RWPE1 (cell line): ENCODE data around the gene DKC1.

Experiments used
- CTCF ChIA-PET: fragments of 350-600 bp; sonication (Branson Sonifier 250); formaldehyde crosslinking; extraction: SDS; loops from one replicate; lab custom pipeline; 2021; lab: Yijun Ruan, JAX
- POLR2A ChIA-PET: fragments of 400-600 bp; formaldehyde crosslinking; extraction: SDS; loops from one replicate; lab custom pipeline; 2020; ENCODE audit warnings: antibody characterized with exemption; ENCODE audit not compliant: low non-redundant PET; lab: Yijun Ruan, JAX
- DNase-seq: peaks from one replicate; pipeline ENCODE4 v3.0.0; 2012; ENCODE audit warnings: low spot score
- H3K27ac ChIP-seq: fragments of 450-650 bp; 2 replicates; pipeline ENCODE4 v1.5.1; 2017
- TF ChIP-seq, protein P1 (sequence below): fragments of 450-650 bp; conservative IDR thresholded peaks from 2 replicates; pipeline ENCODE4 v1.5.1; 2017; ENCODE audit warnings: low read depth, mild to moderate bottlenecking

Gene DKC1

DNA sequence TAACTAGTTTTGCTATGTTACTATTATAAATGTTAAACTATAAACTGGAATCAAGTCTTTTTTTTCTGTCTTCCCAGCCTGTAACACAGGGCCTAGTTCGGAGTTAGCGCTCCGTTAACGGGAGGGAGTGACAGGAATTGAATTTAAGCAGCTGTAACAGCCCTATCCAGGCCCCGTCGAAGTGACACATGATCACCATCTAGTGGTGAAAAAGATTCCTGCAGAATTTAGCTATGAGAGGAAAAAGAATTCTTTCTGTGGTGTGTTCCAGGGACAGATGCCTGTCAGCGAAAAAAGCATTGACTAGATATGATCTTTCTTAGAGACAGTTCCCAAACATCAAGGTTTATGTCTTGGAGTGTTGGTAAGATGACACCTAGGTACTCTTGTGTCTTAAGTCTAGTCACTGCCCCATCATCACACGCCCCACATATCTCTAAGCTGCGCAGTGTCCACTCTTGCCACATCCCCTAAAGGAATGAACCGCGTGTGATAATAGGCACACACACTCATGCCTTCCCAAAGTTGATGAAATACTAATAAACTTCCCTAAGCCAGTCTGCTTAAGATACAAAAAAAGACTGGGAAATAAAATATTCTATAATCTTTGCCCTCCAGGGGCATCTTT is 13.8 kb upstream of the DKC1 start:
- CTCF ChIA-PET, result interaction anchor here (0.6 to 1.1 kb wide), 3 partner anchors 36 to 136 kb away, joined by 3 to 5 read pairs (median 3); no protein-coding TSS in a partner anchor
- peak; percentile 45 for DNase-seq
- POLR2A ChIA-PET, result no interaction called here
- TF ChIP-seq, protein P1, sequence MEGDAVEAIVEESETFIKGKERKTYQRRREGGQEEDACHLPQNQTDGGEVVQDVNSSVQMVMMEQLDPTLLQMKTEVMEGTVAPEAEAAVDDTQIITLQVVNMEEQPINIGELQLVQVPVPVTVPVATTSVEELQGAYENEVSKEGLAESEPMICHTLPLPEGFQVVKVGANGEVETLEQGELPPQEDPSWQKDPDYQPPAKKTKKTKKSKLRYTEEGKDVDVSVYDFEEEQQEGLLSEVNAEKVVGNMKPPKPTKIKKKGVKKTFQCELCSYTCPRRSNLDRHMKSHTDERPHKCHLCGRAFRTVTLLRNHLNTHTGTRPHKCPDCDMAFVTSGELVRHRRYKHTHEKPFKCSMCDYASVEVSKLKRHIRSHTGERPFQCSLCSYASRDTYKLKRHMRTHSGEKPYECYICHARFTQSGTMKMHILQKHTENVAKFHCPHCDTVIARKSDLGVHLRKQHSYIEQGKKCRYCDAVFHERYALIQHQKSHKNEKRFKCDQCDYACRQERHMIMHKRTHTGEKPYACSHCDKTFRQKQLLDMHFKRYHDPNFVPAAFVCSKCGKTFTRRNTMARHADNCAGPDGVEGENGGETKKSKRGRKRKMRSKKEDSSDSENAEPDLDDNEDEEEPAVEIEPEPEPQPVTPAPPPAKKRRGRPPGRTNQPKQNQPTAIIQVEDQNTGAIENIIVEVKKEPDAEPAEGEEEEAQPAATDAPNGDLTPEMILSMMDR, result peak; percentile 66
- no peak overlapping the region for H3K27ac ChIP-seq

DNA sequence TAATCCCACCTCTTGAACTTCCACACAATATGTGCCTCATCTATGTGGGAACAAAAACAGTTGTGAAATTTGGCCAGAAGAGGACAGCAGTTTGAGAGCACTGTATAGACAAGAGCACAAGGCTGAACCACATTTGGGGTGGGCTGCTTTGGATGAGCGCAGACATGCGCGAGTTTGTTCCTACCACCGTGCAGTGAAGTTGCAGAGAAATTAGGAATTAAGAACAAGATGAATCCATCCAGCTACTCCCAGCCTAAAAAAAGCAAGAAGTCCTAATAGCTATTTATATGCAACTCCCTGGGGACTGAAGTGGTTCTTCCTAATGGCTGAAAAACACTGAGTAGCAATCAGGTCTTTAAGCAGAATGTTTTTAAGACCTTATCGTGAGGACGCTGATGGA is 12.8 kb upstream of the DKC1 start:
- ChIA-PET POLR2A (interaction anchor here (1.3 kb wide), 1 partner anchor 13 kb away, joined by 3 read pairs; the partner anchor contains the start of gene DKC1), CTCF (no interaction called here)
- TF ChIP-seq, protein P1, result no peak
- no peak for DNase-seq
- no peak overlapping the region for H3K27ac ChIP-seq

DNA sequence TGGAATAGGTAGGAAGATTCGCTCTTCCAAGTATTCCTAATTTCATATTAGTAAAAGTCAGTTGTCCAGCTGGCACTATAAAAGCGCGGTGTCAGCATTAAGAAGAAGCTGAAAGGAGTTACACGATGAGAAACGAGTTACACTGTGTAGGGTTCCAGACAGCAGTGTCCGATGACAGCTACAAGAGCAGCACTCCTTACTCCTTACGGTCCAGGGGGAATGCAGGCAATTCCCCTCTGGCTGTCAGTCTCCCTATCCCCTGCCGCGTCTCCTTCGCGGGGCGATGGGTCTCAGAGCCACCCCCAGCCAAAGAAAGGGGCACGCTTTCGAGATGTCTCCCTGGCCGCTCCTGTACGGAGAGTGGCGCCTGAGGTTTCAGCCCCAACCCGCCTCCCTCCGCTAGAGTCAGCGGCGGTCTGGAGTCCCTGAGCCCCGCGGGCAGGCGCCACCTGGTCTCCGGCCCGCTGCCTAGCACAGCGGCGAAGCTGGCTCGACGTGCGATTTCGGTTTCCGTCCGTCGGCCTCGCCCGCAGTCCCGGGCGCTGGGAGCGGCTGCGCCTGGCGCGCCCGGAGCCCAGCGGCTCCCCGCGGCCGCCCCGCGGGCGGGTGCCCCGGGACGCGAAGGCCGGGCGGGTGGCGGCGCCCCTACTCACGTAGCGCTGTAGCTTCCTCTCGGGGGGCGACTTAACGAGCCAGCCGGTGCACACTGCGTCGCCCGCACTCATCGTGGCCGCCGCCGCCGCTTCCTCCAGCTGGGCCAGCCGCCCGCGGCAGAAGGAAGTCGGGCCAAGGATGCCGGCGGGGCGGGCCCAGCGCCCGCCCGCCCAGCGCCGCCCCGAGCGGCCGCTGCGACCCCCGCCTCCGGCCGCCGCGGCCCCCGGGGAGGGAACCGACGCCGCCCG is 12.1 kb upstream of the DKC1 start, which contains the start of gene GAB3:
Gene GAB3, minus strand, starts transcription at position 777 of the 902 bp plus-strand sequence. Its CDS starts 52 bp downstream, at position 725.
- no peak for DNase-seq
- CTCF ChIA-PET, result no interaction called here
- TF ChIP-seq, protein P1, result no peak
- H3K27ac ChIP-seq, result peak within 1 kb of the TSS; percentile 42
- POLR2A ChIA-PET, result interaction anchor here (1.3 kb wide), 1 partner anchor 12 kb away, joined by 3 read pairs; the partner anchor contains the start of gene DKC1

DNA sequence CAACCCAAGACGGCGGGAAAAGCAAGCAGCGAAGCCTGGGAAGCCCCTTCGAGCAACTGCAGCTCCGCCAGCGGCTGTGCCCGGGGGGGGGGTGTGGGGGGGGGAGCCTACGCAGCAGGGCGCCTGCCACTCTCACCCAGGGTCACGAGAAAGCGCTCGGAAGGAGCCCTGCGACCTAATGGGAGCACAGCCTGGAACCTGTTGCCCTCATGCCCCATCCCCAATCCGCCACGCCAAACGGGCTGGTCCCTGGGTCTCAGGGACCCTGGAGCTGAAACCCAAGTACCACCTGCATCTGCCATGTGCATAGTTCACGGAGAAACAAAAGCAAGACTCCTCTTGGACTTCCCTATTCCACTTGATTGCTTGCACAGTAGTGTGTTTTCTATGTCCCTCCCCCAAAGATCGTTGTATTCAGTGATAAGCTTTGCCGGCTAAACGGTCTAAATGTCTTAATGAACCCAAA is 11.4 kb upstream of the DKC1 start:
- DNase-seq, result no peak
- TF ChIP-seq, protein P1, result no peak
- ChIA-PET CTCF (no interaction called here), POLR2A (interaction anchor here (1.3 kb wide), 1 partner anchor 12 kb away, joined by 3 read pairs; the partner anchor contains the start of gene DKC1)
- H3K27ac ChIP-seq, result no peak overlapping the region

DNA sequence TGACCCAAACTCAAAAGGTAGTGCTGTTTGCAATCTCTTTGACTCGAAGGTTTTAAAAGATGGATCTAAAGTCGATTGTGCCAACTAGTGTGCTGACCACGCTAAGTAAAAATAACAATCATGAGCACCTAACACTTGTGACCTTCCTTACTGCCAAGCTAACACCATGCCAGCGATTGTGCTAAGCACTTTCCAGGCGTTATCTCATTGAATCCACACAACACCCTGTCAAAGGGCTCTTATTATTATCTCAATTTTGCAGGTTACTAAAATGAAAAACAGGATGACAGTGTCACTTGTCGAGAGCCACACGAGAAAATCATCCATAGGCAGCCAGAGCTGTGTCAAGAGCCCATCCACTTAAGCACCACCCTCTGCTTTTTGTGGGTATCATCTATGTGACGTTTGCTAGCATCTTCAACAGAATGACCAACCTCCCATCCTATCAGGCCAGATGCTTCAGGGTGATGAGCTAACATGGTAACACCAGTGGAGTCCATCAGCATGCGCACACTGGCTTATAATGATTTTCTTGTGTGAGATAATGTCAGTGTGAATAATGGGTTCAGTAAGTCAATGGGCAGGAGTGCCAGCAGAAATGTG is 10.9 kb upstream of the DKC1 start:
- DNase-seq, result no peak
- ChIA-PET CTCF (no interaction called here), POLR2A (no interaction called here)
- no peak overlapping the region for H3K27ac ChIP-seq
- TF ChIP-seq, protein P1, result no peak

DNA sequence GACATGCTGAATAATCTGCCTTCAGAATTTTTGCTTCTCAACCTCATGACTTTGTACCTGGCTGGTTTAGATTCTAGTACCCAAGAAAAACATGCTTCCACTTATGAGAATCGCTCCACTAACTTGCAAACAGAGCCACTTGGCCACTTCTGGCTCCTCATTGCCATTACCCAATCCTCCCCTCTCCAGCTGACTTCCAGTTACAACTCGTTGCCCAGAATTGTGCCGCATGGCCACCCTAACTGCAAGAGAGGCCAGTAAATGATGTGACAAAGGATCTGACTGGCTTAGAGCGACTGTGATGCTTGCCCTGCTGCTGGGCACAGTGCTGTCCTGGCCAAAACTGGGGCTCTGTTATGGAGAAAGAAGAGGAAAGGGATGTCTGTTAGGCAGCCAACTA is 4.0 kb upstream of the DKC1 start:
- H3K27ac ChIP-seq, result no peak overlapping the region
- ChIA-PET CTCF (interaction anchor here (0.6 kb wide), 1 partner anchor 53 kb away, joined by 3 read pairs; no protein-coding TSS in a partner anchor), POLR2A (no interaction called here)
- TF ChIP-seq, protein P1, result no peak
- no peak for DNase-seq
